Spleen (tissue), 7 donors: Measurements from ENCODE around the gene TRIM3.

Experiments used
- CTCF ChIP-seq, 11 experiments: fragments of 200-600 bp in 7 of 11; fragments of 450-650 bp in 4 of 11; sonication (generic) in 4 of 11; IDR thresholded peaks in 8 of 11; conservative IDR thresholded peaks in 3 of 11; 1 replicate in 7 of 11; 2 replicates in 4 of 11; pipeline versions ENCODE4 v1.4.0 to v1.8.0; 2016 to 2021; ENCODE audit warnings: antibody characterized with exemption in 11 of 11, inconsistent platforms in 4 of 11, mild to moderate bottlenecking in 1 of 11
- POLR2A ChIP-seq, 3 donors: fragments of 450-650 bp; IDR thresholded peaks; one replicate each; pipeline ENCODE4 v1.5.1; 2017; ENCODE audit warnings: antibody characterized with exemption in 3 of 3, mild to moderate bottlenecking in 1 of 3
- POLR2AphosphoS5 ChIP-seq, 3 donors: sonication (generic); formaldehyde crosslinking; IDR thresholded peaks; one replicate each; pipeline ENCODE4 v1.5.1; 2017; ENCODE audit warnings: antibody characterized with exemption in 3 of 3
- donor health status: DM: no; HTN: no; CAD: no; lungs with moderate emphysema.
- donor health status: DM: no; HTN: no; CAD: no.
- donor health status: DM: no; HTN: no; CAD: no.

DNA sequence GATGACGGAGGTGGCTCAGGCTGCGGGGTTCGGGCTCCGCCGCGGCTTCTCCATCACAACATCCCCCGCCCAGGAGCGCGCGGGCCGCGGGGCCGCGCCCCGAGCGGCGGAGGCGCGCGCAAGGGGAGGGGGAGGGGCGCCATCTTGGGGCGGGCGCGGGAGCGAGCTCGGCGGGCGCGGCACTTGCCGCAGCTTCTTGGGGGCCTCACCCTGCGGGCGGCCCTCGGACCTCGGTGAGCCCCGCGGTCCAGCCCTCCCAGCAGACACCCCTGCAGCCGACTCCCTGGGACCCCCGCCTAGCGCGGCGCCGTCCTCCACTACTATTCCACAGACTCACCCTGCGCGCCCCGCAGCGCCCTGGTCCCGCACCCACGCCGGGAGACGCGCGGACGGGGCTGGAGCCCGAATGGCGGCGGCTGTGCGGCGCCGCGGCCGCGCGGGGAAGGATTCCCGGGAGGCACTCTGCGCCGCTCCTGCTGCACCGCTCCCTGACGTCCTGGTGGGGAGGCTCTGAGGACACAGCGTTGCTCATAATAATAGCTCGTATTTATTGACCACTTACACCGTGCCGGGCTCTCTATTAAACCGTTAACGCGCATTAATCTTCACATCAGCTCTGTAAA is 54.6 kb downstream of the TRIM3 start, which contains the start of gene APBB1:
- peak in 2 of 11 experiments; percentile 7 to 23 for TF ChIP-seq CTCF (IDR thresholded peaks at IDR 0.05 in 8 of 11, conservative IDR thresholded peaks at IDR 0.05 in 3 of 11)
- TF ChIP-seq POLR2AphosphoS5 (IDR thresholded peaks at IDR 0.05) = peak in 2 of 3 donors; percentile 77 to 79
- TF ChIP-seq POLR2A (IDR thresholded peaks at IDR 0.05) = no peak
